Embryonic facial prominence (tissue), 1 donor: ENCODE data around the gene KRT13.

ENCODE experiments used
- DNase-seq: peaks from one replicate; pipeline ENCODE4 v3.0.0-alpha.2; 2016; ENCODE audit errors: extremely low spot score

The KRT13 gene

GRCh38 chr17:41537990-41538389 lies 32.6 kb upstream of the KRT13 start:
- DNase-seq: no peak

- DNase-seq: no peak
Observed at GRCh38 chr17:41537614-41537954, 32.2 kb upstream of the KRT13 start.

DNA sequence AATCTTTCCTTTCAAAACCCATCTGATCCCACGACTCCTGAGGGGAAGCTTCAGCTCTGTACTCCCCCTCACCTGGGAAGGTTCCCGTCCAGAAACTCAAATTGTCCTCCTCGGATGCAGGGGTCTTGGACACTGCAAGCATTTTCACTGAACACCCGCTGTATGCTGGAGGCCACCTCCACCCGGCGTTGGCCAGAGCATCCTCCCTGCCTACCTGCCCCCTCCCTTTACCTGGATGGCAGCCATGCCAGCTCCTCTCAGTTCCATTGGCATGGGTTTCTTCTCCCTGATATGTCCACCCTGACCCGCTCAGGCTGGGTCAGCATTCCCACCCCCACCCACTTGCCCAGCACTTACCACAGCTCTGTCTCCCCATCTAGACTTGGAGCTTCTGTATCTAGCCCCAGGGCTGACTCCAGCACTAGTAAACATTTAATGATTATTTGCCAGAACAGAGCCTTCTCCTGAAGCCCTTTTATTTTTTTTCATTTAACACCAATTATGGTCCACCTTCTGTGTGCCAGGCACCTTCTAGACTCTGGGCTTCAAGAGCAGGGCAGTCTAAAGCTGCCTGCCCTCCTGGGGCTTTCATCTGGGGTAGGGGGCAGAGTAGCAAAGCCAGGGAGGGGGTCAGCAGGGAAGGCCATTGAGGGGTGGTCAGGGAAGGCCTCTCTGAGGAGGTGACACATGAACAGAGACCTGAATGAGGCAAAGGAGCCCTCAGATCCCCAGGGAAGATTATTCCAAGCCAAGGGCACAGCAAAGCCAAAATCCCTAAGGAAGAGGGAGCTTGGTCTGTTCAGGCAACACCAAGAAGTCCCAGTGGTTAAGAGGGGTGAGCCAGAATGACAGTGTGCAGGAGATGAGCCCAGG lies 31.6 kb upstream of the KRT13 start:
- DNase-seq: no peak

GRCh38 chr17:41535764-41536481 lies 30.5 kb upstream of the KRT13 start:
- DNase-seq: no peak

- no peak for DNase-seq
Observed at GRCh38 chr17:41534899-41535546, 29.6 kb upstream of the KRT13 start.

DNA sequence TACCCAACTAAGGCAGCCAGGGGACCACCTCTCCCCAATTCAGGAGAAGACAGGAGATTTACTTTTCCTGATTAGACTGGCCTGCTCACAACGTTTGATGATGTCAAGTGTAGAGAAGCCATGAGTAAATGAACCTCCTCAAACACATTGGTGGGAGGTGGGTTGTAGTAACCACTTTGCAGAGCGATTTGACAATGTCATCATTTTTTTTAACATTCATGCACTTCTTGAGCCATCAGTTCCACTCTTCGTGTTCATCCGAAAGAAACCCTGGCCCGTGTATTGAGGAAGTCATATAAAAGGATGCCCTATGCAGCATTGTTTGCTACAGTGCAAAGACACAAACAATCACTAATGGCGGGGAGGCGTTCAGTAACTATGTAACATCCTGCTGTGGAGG lies 28.2 kb upstream of the KRT13 start:
- no peak for DNase-seq

- no peak for DNase-seq
Observed at GRCh38 chr17:41532947-41533570, 27.6 kb upstream of the KRT13 start.

DNA sequence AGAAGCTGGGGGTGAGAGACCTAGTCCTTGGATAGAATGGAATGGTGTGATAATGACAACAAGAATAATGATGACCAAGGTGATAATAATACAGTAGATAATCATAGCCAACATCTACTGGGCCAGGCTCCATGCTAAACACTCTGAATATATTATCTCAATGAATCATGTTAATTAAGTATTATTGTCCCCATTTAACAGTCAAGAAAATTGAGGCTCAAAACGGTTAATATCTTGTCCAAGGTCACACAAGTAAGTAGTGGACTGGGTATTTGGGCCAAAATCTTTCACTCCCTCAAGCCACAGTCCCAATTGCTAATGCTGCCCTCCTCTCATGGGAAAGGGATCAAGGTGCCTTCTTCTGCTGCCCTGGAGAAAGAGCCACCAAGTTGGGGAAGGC lies 26.6 kb upstream of the KRT13 start:
- DNase-seq: no peak

- no peak for DNase-seq
Observed at GRCh38 chr17:41530062-41531048, 24.9 kb upstream of the KRT13 start.

- no peak for DNase-seq
Observed at GRCh38 chr17:41529491-41529915, 24.1 kb upstream of the KRT13 start.

DNA sequence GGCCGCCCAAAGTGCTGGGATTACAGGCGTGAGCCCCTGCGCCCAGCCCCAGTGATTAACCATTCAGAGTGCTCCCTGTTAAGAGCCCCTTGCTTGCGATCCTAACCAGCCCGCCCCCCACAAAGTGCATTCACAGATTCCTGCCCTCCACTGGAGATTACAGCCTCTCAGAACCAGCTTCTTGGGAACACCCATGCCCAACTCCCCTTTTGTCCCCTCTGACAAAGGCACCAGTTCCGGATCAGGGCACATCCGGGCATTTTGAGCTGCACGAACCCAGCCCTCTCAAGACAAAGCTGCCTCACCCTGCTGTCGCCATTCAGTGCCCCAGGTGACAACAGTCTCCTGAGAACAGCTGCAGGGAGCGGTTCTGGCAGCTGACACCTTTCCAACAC lies 23.5 kb upstream of the KRT13 start:
- no peak for DNase-seq

DNA sequence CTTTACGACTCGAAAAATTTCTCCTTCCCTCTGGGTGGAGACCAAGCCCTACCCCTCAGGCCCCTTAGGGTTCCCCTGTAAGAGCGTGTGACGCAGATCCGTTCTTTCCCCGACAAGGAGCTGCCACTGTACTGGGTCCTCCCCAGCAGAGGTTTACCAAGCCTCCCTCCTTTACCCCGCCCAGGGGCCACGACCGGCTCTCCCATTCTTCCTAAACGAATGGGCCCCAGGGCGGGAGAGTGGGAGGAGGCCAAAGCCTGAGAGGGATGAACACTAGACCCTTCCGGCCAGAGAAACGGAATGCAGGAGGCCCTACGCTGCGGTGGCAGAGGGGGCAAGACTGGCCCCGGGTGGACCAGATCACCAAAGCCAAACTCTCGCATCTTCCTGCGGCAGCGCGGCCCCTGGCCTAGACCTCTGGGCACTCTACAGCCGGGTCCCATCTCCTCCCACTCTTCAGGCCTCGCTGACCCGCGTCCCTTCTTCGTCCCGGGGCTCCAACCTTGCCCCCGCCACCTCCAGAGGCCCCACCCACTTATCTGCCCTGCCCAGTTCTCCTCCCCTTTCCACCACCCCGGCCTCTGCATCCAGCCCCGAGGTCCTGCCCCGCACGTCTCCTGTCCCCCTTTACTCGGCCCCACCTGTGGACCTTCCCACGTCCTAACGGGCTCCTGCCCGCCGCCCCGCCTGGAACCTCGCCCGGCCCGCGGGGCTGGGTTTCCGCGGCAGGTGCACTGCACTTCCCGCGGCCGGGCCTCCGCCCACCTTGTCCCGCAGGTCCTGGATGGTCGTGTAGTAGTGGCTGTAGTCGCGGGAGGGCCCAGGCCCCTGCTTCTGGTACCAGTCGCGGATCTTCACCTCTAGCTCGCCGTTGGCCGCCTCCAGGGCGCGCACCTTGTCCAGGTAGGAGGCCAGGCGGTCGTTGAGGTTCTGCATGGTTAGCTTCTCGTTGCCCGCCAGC lies 21.9 kb upstream of the KRT13 start:
- DNase-seq: no peak

GRCh38 chr17:41524261-41524660 lies 18.8 kb upstream of the KRT13 start:
- DNase-seq: no peak

GRCh38 chr17:41523787-41524186 lies 18.4 kb upstream of the KRT13 start:
- no peak for DNase-seq

- DNase-seq: no peak
Observed at GRCh38 chr17:41523225-41523593, 17.8 kb upstream of the KRT13 start.

DNA sequence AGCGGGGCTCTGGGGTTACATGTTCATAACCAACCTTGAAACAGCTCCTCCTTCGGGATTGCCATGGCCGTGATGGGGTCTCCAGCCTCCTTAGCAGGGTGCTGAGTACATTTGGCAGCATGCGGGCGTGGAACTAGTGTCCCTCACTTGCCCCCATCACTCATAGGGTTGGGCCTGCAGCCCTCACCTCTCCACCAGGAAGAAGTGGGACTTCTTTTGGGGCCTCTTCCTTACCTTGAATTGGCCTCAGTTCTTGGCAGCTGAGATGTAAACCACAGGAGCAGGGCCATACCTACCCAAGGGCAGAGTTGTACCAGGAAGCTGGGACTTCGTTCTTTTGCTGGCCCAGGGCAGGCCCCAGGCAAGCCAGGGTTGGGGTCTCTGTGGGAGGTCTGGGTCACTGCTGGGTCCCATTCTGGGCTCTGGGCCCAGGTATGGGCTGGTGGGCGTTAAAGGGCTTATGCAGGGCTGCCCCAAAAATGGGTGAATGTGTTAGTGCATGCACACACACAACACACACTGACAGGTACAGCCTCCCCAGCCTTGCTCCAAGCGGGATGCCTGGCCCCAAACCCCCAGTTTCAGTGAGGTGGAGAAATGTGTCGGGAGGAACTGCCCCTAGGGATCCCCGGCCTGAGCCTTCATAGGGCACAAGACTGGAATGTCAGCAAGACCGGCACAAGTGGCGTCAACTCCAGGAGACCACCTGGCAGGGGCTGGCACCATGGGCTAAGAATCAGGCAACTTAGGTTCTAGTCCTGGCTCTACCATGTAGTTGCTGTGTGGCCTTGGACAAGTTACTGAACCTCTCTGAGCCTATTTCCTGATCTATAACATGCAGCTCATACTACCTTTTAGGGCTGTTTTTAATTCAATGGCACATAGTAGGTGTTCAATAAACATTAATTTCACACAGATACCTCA lies 17.2 kb upstream of the KRT13 start:
- DNase-seq: no peak

- DNase-seq: no peak
Observed at GRCh38 chr17:41521574-41522261, 16.3 kb upstream of the KRT13 start.

- no peak for DNase-seq
Observed at GRCh38 chr17:41520821-41521521, 15.6 kb upstream of the KRT13 start.
